Kidney epithelial cell (primary cell): ENCODE measurements around the gene SNRPA1. TPM values are rescaled to one million over a fixed set of nuclear protein-coding genes. Genes with fewer than 3 reads are reported as not detected.

Experiments used
- DNase-seq: peaks from one replicate; pipeline ENCODE4 v3.0.0-alpha.2; 2010; ENCODE audit warnings: low read depth
- H3K27me3 ChIP-seq: 2 replicates; pipeline ENCODE4 v1.6.0; 2011; ENCODE audit warnings: low read length; ENCODE audit not compliant: control insufficient read depth, insufficient read depth
- H3K36me3 ChIP-seq: 2 replicates; pipeline ENCODE4 v1.5.1; 2011; ENCODE audit warnings: low read length; ENCODE audit not compliant: control insufficient read depth, insufficient read depth
- H3K4me3 ChIP-seq: 2 replicates; pipeline ENCODE4 v1.5.1; 2011; ENCODE audit warnings: low read depth, mild to moderate bottlenecking, control low read depth, low read length
- CTCF ChIP-seq: IDR thresholded peaks from 2 replicates; pipeline ENCODE4 v1.5.1; 2011; ENCODE audit warnings: mild to moderate bottlenecking, moderate library complexity, low read length, control low read depth, inconsistent platforms; ENCODE audit not compliant: insufficient read depth, poor library complexity, severe bottlenecking
- total RNA-seq: library from RNA; depleted of rRNA; stranded (reverse); fragments of >200 nt; gene quantifications from 2 replicates; pipeline ENCODE4 v1.2.3, GENCODE V29; 2015

The SNRPA1 gene
- total RNA-seq, 1 donor from 2014 or later = 39.8 TPM

GRCh38 chr15:101240358-101240757 lies 54.7 kb downstream of the SNRPA1 start:
- no peaks in the 10 kb centered on the region for H3K27me3 ChIP-seq
- DNase-seq = no peak
- no peak for TF ChIP-seq CTCF
- H3K36me3 ChIP-seq = no peaks in the 10 kb centered on the region
- H3K4me3 ChIP-seq = no peak overlapping the region

- Histone ChIP-seq H3K27me3 (no peaks in the 10 kb centered on the region), H3K4me3 (no peak overlapping the region), H3K36me3 (no peaks in the 10 kb centered on the region)
- no peak for DNase-seq
- TF ChIP-seq CTCF = no peak
These were observed 55.3 kb downstream of the SNRPA1 start for GRCh38 chr15:101239724-101240136.

- TF ChIP-seq CTCF = no peak
- H3K36me3 ChIP-seq = no peaks in the 10 kb centered on the region
These were observed 57.8 kb downstream of the SNRPA1 start for GRCh38 chr15:101237251-101237650.

GRCh38 chr15:101233651-101234280 lies 61.3 kb downstream of the SNRPA1 start:
- no peaks in the 10 kb centered on the region for H3K36me3 ChIP-seq
- no peak for TF ChIP-seq CTCF
- H3K27me3 ChIP-seq = no peaks in the 10 kb centered on the region
- no peak overlapping the region for H3K4me3 ChIP-seq
- DNase-seq = no peak

More at GRCh38 chr15:101237251-101237650, 57.8 kb downstream of the SNRPA1 start:
- H3K27me3 ChIP-seq = no peaks in the 10 kb centered on the region
- DNase-seq = no peak
- no peak overlapping the region for H3K4me3 ChIP-seq

GRCh38 chr15:101232677-101233076 lies 62.4 kb downstream of the SNRPA1 start:
- H3K27me3 ChIP-seq = no peaks in the 10 kb centered on the region
- TF ChIP-seq CTCF = no peak
- H3K36me3 ChIP-seq = no peaks in the 10 kb centered on the region
- no peak overlapping the region for H3K4me3 ChIP-seq
- DNase-seq = no peak

Other genes starting within 250 kb of the SNRPA1 start
- gene CHSY1, start 43.2 kb downstream of the SNRPA1 start, total RNA-seq = 21.1 and 22.9 TPM in 2 replicates
- gene SELENOS, start 17.8 kb downstream of the SNRPA1 start, total RNA-seq = 109 and 142 TPM in 2 replicates
- 5.4 and 8.4 TPM in 2 replicates for gene PCSK6, start 194.5 kb upstream of the SNRPA1 start, total RNA-seq